EL (cell line): ENCODE data around the gene SLC35A5.
"Not testable (repeated sequence)": the region's sequence is repeated elsewhere in the genome, so short reads cannot be mapped to it uniquely, and the experiment has no call there.

Experiments used
- DNase-seq: peaks from one replicate; pipeline ENCODE4 v3.0.0-alpha.2; 2016

Gene SLC35A5

GRCh38 chr3:112561734-112562529 is at the start of gene SLC35A5, which contains the start of gene ATG3:
Gene SLC35A5, plus strand, starts transcription at chr3:112562045. Its CDS starts 1,359 bp downstream, at chr3:112563404.
Gene ATG3, minus strand, starts transcription at chr3:112561962. Its CDS starts 434 bp downstream, at chr3:112561528.
- peak; percentile 99 for DNase-seq

GRCh38 chr3:112512320-112512719 is 49.5 kb upstream of the SLC35A5 start:
- DNase-seq, result no peak

GRCh38 chr3:112514527-112515128 is 47.2 kb upstream of the SLC35A5 start:
- no peak for DNase-seq

- not testable (repeated sequence) for DNase-seq
Measured at GRCh38 chr3:112518970-112519369, 42.9 kb upstream of the SLC35A5 start.

- peak; percentile 61 for DNase-seq
Measured at GRCh38 chr3:112519424-112520001, 42.3 kb upstream of the SLC35A5 start.

GRCh38 chr3:112524127-112524526 is 37.7 kb upstream of the SLC35A5 start:
- not testable (repeated sequence) for DNase-seq

GRCh38 chr3:112530573-112530972 is 31.3 kb upstream of the SLC35A5 start:
- DNase-seq, result no peak

- peak; percentile 41 for DNase-seq
Measured at GRCh38 chr3:112531358-112531781, 30.5 kb upstream of the SLC35A5 start.

- no peak for DNase-seq
Measured at GRCh38 chr3:112539825-112540650, 21.8 kb upstream of the SLC35A5 start.

- DNase-seq, result peak; percentile 42
Measured at GRCh38 chr3:112546216-112546759, 15.6 kb upstream of the SLC35A5 start.

GRCh38 chr3:112550859-112551258 is 11.0 kb upstream of the SLC35A5 start:
- no peak for DNase-seq

- DNase-seq, result no peak
Measured at GRCh38 chr3:112555535-112556170, 6.2 kb upstream of the SLC35A5 start.

GRCh38 chr3:112557976-112558375 is 3.9 kb upstream of the SLC35A5 start:
- DNase-seq, result no peak

GRCh38 chr3:112560307-112560706 is 1.5 kb upstream of the SLC35A5 start:
- no peak for DNase-seq

- DNase-seq, result peak; percentile 87
Measured at GRCh38 chr3:112560721-112561483, 943 bp upstream of the SLC35A5 start.

- DNase-seq, result no peak
Measured at GRCh38 chr3:112561484-112561733, 436 bp upstream of the SLC35A5 start.

- DNase-seq, result not testable (repeated sequence)
Measured at GRCh38 chr3:112564247-112564939, 2.5 kb downstream of the SLC35A5 start.

GRCh38 chr3:112564940-112565305 is 3.1 kb downstream of the SLC35A5 start:
- no peak for DNase-seq

GRCh38 chr3:112568642-112569041 is 6.8 kb downstream of the SLC35A5 start:
- DNase-seq, result peak; percentile 52

- DNase-seq, result no peak
Measured at GRCh38 chr3:112569265-112569664, 7.4 kb downstream of the SLC35A5 start.

GRCh38 chr3:112572701-112573100 is 10.9 kb downstream of the SLC35A5 start:
- no peak for DNase-seq
